GM23338 (cell line): ENCODE data around the gene PCSK5. TPM values are rescaled to one million over a fixed set of nuclear protein-coding genes. Genes with fewer than 3 reads are reported as not detected.

Source experiments
- ATAC-seq: fragments of 200-7000 bp; cut with Tn5 transposase; 3 replicates; pipeline ENCODE4 v1.9.1; 2020
- DNase-seq: peaks from one replicate; pipeline ENCODE4 v3.0.0-alpha.2; 2015; ENCODE audit warnings: low spot score
- H2AFZ ChIP-seq: fragments of 200-600 bp; sonication (generic); 2 replicates; pipeline ENCODE4 v1.8.0; 2016; ENCODE audit warnings: antibody characterized with exemption, mild to moderate bottlenecking, moderate library complexity
- H3F3A ChIP-seq: fragments of 200-600 bp; sonication (generic); replicated peaks from 2 replicates; pipeline ENCODE4 v1.8.0; 2017; ENCODE audit warnings: antibody characterized with exemption, mixed run types, low read depth
- H3K27ac ChIP-seq: fragments of 200-600 bp; sonication (generic); 2 replicates; pipeline ENCODE4 v1.6.1; 2016; ENCODE audit warnings: low read depth
- H3K27me3 ChIP-seq: fragments of 200-600 bp; sonication (generic); 2 replicates; pipeline ENCODE4 v1.8.0; 2016; ENCODE audit warnings: mild to moderate bottlenecking, mixed run types, moderate library complexity; ENCODE audit not compliant: insufficient read depth
- H3K36me3 ChIP-seq: fragments of 200-600 bp; sonication (generic); 2 replicates; pipeline ENCODE4 v1.8.0; 2016; ENCODE audit warnings: mild to moderate bottlenecking; ENCODE audit not compliant: insufficient read depth
- H3K4me1 ChIP-seq: fragments of 200-600 bp; sonication (generic); 2 replicates; pipeline ENCODE4 v1.8.0; 2016; ENCODE audit warnings: mild to moderate bottlenecking, moderate library complexity; ENCODE audit not compliant: insufficient read depth
- H3K4me2 ChIP-seq: fragments of 200-600 bp; sonication (generic); 2 replicates; pipeline ENCODE4 v1.7.1; 2017; ENCODE audit warnings: mixed run types
- H3K4me3 ChIP-seq: fragments of 200-600 bp; sonication (generic); 2 replicates; pipeline ENCODE4 v1.6.1; 2016; ENCODE audit warnings: mixed run types
- H3K79me2 ChIP-seq: fragments of 200-600 bp; sonication (generic); replicated peaks from 2 replicates; pipeline ENCODE4 v1.8.0; 2017; ENCODE audit warnings: mild to moderate bottlenecking; ENCODE audit not compliant: insufficient read depth
- H3K9me2 ChIP-seq: fragments of 200-600 bp; sonication (generic); 2 replicates; pipeline ENCODE4 v1.8.0; 2017; ENCODE audit not compliant: insufficient read depth
- H4K20me1 ChIP-seq: fragments of 200-600 bp; sonication (generic); replicated peaks from 2 replicates; pipeline ENCODE4 v1.8.0; 2017; ENCODE audit warnings: mild to moderate bottlenecking; ENCODE audit not compliant: insufficient read depth
- H3K27ac Mint-ChIP-seq: 2 replicates; pipeline ENCODE4 v1.8.0; 2020; ENCODE audit warnings: inconsistent platforms, mild to moderate bottlenecking, moderate library complexity, mixed read lengths
- H3K27me3 Mint-ChIP-seq: 3 replicates; pipeline ENCODE4 v1.8.0; 2022; ENCODE audit warnings: low read depth, mild to moderate bottlenecking, moderate library complexity, mixed read lengths, inconsistent platforms; ENCODE audit not compliant: insufficient read depth, poor library complexity
- H3K36me3 Mint-ChIP-seq: 3 replicates; pipeline ENCODE4 v1.8.0; 2021; ENCODE audit warnings: low read depth, mild to moderate bottlenecking, inconsistent platforms, moderate library complexity, mixed read lengths
- H3K4me1 Mint-ChIP-seq: 3 replicates; pipeline ENCODE4 v1.8.0; 2020; ENCODE audit warnings: mild to moderate bottlenecking, inconsistent platforms, mixed read lengths
- H3K4me3 Mint-ChIP-seq: 3 replicates; pipeline ENCODE4 v1.8.0; 2021; ENCODE audit warnings: moderate library complexity, mild to moderate bottlenecking, inconsistent platforms, mixed read lengths
- H3K9me3 Mint-ChIP-seq: 3 replicates; pipeline ENCODE4 v1.8.0; 2020; ENCODE audit warnings: moderate library complexity, mild to moderate bottlenecking, inconsistent platforms, mixed read lengths
- JUNB ChIP-seq: IDR thresholded peaks from one replicate; pipeline ENCODE4 v1.6.1; 2016; ENCODE audit warnings: antibody characterized with exemption; ENCODE audit not compliant: unreplicated experiment
- REST ChIP-seq: IDR thresholded peaks from one replicate; pipeline ENCODE4 v1.6.1; 2018; ENCODE audit warnings: antibody characterized with exemption; ENCODE audit not compliant: unreplicated experiment
- polyA plus RNA-seq: library from polyadenylated mRNA; unstranded; fragments of >200 nt; fragmentation: Nextera tagmentation; extraction: Ambion mirVana; gene quantifications from 2 replicates; pipeline ENCODE4 v1.2.1, GENCODE V29; 2016
- total RNA-seq: library from RNA; depleted of rRNA; stranded (reverse); fragments of >200 nt; shearing (Covaris generic); gene quantifications from 2 replicates; pipeline ENCODE4 v1.2.3, GENCODE V29; 2014
- TF ChIP-seq, protein P1 (sequence below): fragments of 250-450 bp; sonication (Bioruptor Pico); IDR thresholded peaks from 2 replicates; pipeline ENCODE4 v1.5.0; 2020; ENCODE audit warnings: mild to moderate bottlenecking, moderate library complexity

Gene PCSK5
- total and polyA plus RNA-seq, 2 experiments from 2014 or later, result 12.3 to 34.8 TPM

DNA sequence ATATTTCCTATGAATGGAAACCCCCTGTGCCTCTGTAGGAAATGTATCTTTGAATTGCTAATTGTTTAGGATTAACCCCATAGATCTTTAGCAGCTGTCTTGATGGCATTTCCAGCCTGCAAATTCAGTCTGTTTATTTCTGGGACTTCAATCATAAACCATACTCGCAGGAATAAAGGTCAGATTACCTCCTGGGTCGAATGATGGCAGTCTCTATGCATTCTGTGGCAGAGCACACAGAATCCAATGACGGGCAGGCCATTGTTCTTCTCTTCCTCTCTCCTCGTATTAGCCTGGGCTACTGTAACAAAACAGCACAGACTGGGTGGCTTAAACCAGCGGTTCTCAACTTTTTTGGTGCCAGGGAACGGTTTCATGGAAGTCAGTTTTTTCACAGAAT lies 199.9 kb downstream of the PCSK5 start:
- DNase-seq, result no peak
- 0 out of 2 replicates have a peak, but pooled peaks cover 5% of the 10 kb centered on the region for H3K4me1 ChIP-seq
- peaks cover 6% of the 10 kb centered on the region for H3K27me3 Mint-ChIP-seq
- no peak overlapping the region for H3K27ac ChIP-seq
- TF ChIP-seq REST (no peak), JUNB (no peak)
- TF ChIP-seq, protein P1, sequence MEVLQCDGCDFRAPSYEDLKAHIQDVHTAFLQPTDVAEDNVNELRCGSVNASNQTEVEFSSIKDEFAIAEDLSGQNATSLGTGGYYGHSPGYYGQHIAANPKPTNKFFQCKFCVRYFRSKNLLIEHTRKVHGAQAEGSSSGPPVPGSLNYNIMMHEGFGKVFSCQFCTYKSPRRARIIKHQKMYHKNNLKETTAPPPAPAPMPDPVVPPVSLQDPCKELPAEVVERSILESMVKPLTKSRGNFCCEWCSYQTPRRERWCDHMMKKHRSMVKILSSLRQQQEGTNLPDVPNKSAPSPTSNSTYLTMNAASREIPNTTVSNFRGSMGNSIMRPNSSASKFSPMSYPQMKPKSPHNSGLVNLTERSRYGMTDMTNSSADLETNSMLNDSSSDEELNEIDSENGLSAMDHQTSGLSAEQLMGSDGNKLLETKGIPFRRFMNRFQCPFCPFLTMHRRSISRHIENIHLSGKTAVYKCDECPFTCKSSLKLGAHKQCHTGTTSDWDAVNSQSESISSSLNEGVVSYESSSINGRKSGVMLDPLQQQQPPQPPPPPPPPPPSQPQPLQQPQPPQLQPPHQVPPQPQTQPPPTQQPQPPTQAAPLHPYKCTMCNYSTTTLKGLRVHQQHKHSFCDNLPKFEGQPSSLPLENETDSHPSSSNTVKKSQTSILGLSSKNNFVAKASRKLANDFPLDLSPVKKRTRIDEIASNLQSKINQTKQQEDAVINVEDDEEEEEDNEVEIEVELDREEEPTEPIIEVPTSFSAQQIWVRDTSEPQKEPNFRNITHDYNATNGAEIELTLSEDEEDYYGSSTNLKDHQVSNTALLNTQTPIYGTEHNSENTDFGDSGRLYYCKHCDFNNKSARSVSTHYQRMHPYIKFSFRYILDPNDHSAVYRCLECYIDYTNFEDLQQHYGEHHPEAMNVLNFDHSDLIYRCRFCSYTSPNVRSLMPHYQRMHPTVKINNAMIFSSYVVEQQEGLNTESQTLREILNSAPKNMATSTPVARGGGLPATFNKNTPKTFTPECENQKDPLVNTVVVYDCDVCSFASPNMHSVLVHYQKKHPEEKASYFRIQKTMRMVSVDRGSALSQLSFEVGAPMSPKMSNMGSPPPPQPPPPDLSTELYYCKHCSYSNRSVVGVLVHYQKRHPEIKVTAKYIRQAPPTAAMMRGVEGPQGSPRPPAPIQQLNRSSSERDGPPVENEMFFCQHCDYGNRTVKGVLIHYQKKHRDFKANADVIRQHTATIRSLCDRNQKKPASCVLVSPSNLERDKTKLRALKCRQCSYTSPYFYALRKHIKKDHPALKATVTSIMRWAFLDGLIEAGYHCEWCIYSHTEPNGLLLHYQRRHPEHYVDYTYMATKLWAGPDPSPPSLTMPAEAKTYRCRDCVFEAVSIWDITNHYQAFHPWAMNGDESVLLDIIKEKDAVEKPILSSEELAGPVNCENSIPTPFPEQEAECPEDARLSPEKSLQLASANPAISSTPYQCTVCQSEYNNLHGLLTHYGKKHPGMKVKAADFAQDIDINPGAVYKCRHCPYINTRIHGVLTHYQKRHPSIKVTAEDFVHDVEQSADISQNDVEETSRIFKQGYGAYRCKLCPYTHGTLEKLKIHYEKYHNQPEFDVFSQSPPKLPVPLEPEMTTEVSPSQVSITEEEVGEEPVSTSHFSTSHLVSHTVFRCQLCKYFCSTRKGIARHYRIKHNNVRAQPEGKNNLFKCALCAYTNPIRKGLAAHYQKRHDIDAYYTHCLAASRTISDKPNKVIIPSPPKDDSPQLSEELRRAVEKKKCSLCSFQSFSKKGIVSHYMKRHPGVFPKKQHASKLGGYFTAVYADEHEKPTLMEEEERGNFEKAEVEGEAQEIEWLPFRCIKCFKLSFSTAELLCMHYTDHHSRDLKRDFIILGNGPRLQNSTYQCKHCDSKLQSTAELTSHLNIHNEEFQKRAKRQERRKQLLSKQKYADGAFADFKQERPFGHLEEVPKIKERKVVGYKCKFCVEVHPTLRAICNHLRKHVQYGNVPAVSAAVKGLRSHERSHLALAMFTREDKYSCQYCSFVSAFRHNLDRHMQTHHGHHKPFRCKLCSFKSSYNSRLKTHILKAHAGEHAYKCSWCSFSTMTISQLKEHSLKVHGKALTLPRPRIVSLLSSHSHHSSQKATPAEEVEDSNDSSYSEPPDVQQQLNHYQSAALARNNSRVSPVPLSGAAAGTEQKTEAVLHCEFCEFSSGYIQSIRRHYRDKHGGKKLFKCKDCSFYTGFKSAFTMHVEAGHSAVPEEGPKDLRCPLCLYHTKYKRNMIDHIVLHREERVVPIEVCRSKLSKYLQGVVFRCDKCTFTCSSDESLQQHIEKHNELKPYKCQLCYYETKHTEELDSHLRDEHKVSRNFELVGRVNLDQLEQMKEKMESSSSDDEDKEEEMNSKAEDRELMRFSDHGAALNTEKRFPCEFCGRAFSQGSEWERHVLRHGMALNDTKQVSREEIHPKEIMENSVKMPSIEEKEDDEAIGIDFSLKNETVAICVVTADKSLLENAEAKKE, result no peak
- H3K9me2 ChIP-seq, result no peaks in the 10 kb centered on the region
- no peak overlapping the region for H2AFZ ChIP-seq
- no peak overlapping the region; the same call in 1 of the 2 replicates for H3K27ac Mint-ChIP-seq
- no peak overlapping the region for H3K4me2 ChIP-seq
- no peaks in the 10 kb centered on the region for H3K27me3 ChIP-seq
- no peaks in the 10 kb centered on the region for H3F3A ChIP-seq
- ATAC-seq, result no peak
- H3K4me3 Mint-ChIP-seq, result no peak overlapping the region
- no peaks in the 10 kb centered on the region for H3K79me2 ChIP-seq
- peaks cover 5% of the 10 kb centered on the region for H3K4me1 Mint-ChIP-seq
- no peak overlapping the region for H3K4me3 ChIP-seq
- peaks cover 7% of the 10 kb centered on the region; the same call in 1 of the 3 replicates for H3K9me3 Mint-ChIP-seq
- H3K36me3 ChIP-seq, result peaks cover 6% of the 10 kb centered on the region; the same call in 1 of the 2 replicates
- H4K20me1 ChIP-seq, result no peaks in the 10 kb centered on the region
- peaks cover 12% of the 10 kb centered on the region for H3K36me3 Mint-ChIP-seq
